ENCODE measurements around the gene NEB.

Gene NEB

GRCh38 chr2:151476287-151476686, 258.0 kb downstream of the NEB start:
- no peak for DNase-seq (ENCODE audit: low read depth)

GRCh38 chr2:151475071-151475470, 259.2 kb downstream of the NEB start:
- DNase-seq (ENCODE audit: low read depth): no peak

GRCh38 chr2:151472966-151473365, 261.3 kb downstream of the NEB start:
- no peak for DNase-seq (ENCODE audit: low read depth)

GRCh38 chr2:151470556-151470955, 263.7 kb downstream of the NEB start:
- DNase-seq (ENCODE audit: low read depth): no peak

GRCh38 chr2:151465771-151466170, 268.5 kb downstream of the NEB start:
- no peak for DNase-seq (ENCODE audit: low read depth)

- no peak for DNase-seq (ENCODE audit: low read depth)
These were observed 274.9 kb downstream of the NEB start for GRCh38 chr2:151459358-151459757.

- DNase-seq (ENCODE audit: low read depth): no peak
These were observed 295.1 kb downstream of the NEB start for GRCh38 chr2:151439127-151439526.

GRCh38 chr2:151438506-151438905, 295.8 kb downstream of the NEB start:
- DNase-seq (ENCODE audit: low read depth): no peak

- DNase-seq (ENCODE audit: low read depth): no peak
These were observed 296.6 kb downstream of the NEB start for GRCh38 chr2:151437630-151438029.
